GM21447 (cell line): ENCODE measurements around the gene KMT2A.
"Not testable (repeated sequence)": the region's sequence is repeated elsewhere in the genome, so short reads cannot be mapped to it uniquely, and the experiment has no call there.

Source experiments
- ATAC-seq: cut with Tn5 transposase; IDR thresholded peaks from one replicate; pipeline ENCODE4 v1.9.1; 2021; ENCODE audit not compliant: unreplicated experiment

KMT2A gene

DNA sequence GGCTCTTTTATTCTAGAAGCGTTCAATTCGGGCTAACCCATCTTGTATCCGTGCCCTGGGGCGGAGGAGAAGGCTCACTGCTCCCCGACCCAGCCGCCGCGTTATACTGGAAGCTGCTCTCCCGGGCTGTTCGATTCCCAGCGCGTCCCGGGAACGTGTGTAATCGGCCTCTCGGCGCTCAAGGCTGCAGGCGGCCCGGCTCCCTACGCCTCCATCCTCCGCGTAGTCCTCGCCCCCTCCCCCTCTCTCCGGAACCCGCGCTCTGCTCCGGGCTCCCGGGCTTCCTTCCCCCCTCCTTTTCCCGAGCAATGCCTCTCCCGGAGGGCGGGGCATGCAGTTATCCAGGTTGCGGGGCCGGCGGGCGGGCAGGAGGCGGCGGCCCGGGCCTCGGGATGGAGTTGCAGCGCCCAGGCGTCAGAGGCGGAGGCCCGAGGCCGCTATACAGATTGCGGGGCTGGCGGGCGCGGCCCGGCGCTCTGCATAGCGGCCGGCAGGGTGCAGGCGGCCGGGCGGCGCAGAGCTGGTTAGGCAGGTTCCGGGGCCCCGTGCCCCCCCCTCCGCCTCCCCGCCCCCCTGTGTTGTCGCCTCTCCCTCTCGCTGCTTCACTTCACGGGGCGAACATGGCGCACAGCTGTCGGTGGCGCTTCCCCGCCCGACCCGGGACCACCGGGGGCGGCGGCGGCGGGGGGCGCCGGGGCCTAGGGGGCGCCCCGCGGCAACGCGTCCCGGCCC is at the start of gene KMT2A:
TSS of gene KMT2A (plus strand) at position 600 of the 732 bp plus-strand sequence. CDS start at position 621, 21 bp downstream.
- peak; percentile 34 for ATAC-seq

DNA sequence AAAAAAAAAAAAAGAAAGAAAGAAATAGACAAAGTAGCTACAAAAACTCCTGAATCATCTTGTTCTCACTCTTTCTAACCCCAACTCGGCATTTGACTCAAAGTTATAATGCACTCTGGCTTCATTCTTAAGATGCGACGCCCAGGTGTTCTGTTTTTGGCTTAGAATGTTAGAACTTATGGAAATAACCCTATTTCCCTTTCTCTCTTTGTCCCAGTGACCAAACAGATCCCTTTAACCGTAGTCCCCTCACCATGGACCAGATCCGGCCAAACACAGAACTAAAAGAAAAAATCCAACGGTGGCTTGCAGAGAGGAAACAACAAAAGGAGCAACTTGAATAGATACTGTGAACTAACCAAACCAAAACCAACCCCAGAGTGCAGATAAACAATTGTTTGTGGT is 40.2 kb upstream of the KMT2A start:
- no peak for ATAC-seq

DNA sequence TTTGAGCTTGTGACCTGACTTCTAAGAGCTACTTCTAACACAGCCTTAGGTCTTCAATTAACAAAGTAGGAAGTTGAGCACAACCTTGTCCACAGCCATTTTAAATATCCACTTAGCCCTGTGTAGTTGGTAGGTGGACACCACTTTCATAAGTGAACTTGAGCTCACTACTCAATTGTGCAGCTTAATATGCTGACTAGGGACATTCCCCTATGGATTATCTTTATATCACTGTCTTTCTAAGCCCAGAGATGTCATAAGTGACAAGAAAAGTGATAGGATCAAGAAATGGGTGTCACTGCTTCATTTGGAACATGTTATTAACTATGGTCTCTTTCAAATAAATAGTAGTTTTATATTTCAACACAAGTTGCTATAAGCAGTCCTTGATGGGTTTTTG is 38.8 kb upstream of the KMT2A start:
- ATAC-seq = no peak

DNA sequence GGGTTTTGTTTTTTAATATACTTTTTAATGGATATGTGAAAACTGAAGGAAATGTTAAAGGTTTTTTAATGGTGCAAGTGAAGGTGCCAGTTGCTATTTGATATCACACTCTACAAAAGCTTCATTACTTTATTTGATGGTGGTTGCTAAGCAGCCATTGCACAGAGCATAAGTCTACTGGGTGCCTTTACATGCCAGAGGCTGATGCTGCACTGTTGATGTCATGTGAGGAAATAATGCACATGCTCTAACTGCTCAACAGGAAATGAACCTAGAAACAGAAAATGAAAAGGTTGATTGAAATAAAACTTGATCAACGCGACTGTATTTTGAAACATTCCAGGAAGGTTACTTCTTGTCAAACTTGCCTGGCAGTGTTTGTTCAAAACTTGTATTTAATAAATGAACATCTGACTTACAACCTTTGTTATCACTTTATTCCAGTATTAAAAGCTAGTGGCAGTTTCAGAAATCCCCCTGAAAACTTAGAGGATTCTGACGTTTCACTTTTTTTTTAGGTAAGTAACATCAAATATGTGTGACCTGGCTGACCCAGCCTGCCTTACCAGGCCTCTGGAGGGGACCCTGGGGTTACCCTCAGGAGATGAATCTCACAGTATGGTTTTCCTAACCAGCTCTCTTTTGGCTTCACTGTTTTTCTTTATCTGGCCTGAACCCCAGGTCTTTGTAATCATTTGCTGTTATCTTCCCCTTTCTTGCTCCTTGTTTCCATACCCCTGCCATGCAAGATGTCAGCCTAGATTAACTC is 37.3 kb upstream of the KMT2A start:
- no peak for ATAC-seq

DNA sequence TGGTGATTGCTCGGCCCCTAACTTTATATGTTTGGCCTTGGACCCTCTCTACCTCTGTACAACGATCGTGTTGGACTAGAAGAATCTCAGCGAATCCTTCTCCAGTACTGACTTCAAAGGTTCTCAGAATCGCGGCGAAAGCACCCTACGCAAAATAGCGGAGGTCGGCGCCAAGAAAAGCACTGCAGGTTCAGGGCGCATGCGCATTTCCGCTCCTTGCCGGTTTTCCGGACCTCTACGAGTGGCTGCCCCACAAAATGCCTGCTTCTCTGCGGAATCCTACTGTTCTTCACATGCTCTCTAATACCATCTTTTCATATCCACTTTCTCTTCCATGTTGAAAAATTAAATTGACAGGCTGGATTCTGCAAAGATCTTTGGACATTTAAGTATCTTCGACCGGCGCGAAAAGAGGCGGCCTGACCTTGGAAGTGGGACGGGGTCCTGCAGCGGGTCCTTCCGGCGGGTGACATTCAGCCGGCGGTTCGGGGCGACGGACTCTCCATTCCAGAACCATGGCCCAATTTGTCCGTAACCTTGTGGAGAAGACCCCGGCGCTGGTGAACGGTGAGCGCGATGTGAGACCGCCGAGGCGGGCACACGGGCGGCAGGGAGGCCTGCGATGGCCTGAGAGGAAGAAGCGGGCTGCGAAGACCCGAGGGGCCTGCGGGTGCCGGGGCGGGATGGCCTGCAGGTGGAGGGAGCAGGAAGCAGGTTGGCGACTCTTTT is 35.0 kb upstream of the KMT2A start, which contains the start of gene ATP5MG:
TSS of gene ATP5MG (plus strand) at position 456 of the 729 bp plus-strand sequence. CDS start at position 516, 60 bp downstream.
- peak; percentile 54 for ATAC-seq

DNA sequence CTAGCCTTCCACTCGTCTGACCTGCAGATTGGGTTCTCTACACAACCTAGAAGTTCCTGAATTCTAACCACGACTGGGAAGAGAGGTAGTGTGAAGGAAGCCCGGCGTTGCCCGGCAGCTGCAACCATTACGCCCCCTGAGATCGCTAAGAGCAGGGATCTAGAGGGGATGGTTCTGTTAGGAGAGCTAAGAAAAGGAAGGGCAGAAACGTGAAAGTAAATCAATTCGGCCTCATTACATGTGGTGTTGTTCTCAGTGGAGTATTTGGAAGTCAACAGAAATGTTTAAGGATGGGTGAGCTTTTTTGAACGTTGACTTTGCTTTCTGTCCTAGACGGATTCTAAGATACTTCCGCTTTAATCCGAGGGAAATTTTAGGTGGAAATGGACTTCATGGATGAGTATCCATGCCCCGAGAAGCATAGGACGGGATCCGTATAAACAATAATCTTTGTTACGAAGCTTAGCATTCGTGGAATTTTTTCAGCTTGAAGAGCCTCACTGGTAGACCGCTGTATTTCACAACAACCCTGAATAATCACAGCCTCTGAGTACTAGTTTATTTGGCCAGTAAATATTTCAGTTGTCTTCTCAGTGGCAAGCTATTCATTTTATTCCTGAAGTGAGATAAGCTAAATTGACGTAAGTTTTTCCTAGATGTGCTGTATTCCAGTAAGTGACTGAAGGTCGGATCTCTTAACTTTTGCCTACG is 34.3 kb upstream of the KMT2A start:
- ATAC-seq = no peak

DNA sequence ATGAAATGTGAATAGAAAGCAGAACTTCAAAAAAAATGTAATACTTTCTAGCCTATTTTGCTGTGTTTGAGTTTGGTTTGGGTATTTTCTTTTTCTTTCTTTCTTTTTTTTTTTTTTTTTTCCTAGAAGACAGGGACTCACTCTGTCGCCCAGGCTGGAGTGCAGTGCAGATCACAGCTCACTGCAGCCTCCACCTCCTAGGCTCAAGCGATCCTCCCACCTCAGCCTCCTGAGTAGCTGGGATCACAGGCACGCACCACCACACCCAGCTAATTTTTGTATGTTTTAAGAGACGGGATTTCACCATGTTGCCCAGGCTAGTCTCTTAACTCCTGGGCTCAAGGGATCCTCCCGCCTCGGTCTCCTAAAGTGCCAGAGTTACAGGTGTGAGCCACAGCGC is 33.7 kb upstream of the KMT2A start:
- ATAC-seq = not testable (repeated sequence)

DNA sequence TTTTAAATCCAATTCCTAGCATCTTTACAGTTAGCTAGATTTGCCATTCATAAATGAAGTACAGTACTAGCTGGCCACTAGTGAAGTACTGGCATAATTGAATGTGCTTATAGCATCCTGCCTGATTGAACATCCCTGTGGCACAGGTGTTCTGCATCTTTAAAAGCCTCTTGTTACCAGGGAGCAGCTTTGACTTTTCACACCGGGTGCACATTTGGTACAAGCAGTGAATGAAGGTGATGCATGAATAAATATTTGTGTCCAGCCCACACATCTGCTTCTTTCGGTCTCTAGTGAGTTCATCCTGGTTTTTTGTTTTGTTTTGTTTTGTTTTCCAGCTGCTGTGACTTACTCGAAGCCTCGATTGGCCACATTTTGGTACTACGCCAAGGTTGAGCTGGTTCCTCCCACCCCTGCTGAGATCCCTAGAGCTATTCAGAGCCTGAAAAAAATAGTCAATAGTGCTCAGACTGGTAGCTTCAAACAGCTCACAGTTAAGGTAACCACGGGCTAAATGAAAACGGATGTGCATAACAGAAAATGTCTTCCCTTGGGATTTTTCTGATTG is 29.6 kb upstream of the KMT2A start:
- no peak for ATAC-seq

DNA sequence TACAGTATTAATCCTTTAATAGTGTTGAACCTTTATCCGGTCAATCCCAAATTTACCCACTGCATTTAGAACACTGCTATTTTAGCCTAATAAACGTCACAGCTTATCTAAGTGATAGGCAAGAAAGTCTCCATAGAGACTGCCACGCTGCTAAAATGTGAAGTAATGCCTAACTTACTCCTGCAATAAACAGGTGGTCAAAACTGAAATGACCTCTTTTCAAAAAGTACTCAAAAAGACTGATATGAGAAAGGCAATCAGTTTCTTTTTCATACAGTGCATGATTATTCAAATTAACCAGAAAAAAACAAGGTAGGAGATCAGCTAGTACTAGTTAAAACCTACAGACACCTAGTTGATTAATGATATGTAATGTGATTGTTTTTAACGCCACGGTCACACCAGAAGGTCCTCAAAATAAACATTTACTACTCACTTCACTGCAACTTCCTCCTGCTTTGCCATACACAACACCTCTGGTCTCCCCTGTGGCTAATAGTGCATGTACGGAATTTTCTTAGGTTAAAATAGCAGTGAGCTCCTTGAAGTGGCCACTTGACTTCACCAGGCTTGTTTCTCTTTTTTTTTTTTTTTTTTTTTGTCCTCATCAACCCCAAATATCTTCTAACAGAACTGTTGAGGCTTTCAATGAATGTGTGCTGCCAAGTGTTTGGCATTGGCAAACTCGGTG is 26.1 kb upstream of the KMT2A start:
- peak; percentile 56 for ATAC-seq

DNA sequence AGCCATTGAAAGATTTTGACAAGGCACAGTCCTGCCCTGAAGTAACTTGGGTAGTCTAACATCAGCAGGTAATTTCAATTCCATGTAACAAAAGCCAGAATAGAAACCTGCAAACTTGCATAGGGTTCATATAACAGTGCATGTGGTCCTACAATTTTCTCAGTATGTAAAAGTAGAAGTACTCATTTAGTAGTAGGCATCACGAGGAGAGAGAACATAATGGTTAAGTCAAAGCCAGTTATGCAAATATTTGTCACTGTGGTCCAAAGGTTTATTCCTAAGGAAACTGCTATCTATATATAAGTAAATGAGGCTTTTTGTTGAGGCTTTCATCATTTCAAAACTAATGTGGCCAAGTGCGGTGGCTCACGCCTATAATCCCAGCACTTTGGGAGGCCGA is 24.8 kb upstream of the KMT2A start:
- no peak for ATAC-seq

DNA sequence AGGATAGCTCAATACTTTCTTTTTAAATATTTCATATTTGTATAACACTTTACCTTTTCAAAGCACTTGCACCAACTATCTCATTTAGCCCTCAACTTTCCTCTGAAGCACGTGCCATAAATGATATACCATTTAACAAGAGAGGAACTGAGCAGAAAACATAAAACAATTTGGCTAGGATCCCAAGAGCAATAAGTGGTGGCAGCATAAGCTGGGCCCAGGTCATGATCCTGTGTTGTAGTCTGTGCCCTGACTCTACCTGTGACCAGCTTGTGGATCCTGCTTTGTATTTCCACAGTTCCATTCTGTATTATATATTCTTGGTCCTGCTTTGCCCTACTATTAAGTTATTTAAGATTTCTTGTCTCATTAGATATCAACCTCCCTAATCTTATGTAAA is 23.4 kb upstream of the KMT2A start:
- no peak for ATAC-seq

DNA sequence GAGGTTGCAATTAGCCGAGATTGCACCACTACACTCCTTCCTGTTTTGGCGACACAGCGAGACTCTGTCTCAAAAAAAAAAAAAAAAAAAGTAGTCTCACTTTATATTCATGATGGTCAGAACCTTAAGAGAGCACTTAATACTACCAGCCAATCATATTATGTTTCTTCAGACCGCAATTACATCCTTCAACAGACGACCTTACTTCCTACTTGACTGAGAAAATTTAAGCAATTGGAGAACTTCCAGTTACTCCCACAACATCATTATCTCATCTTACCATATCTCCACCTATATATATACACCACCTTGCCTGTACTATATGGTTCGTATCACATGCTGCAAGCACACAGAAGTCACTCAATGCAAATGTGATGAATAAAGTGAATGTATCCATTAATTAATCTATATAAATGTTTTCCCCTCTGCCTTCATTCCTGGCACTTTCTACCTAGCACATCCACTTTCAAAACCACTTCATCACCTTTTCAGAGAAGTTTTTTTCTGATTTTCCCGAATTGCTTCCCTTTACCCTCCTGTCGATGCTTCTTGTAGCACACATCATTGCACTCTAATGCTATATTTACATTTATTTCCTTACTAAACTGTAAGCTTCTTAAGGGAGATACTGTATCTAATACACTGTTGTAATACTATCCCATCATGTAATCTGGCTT is 21.1 kb upstream of the KMT2A start:
- ATAC-seq = no peak

DNA sequence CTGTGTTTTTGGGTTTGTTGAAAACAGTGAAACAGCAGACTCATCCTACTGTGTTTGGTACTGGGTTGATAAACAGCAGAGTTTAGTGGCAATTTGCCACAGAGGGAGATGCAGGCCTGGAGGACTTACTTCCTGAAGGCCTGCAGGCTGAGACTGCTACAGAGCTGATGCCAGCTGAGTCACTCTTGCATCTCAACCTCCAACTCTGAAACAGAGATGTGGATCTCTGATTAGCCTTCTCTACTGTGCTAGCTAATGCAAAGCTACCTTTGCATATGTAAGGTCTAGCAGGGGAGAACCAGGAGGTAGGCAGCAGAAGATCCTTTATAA is 20.6 kb upstream of the KMT2A start:
- no peak for ATAC-seq

DNA sequence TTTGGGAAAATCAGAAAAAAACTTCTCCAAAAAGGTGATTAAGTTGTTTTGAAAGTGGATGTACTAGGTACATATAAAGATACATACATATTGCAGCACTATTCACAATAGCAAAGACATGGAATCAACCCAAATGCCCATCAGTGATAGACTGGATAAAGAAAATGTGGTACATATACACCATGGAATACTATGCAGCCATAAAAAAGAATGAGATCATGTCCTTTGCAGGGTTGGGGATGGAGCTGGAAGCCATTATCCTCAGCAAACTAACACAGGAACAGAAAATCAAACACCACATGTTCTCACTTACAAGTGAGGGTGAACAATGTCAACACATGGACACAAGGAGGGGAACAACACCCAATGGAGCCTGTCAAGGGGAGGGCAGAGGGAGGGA is 19.4 kb upstream of the KMT2A start:
- not testable (repeated sequence) for ATAC-seq

DNA sequence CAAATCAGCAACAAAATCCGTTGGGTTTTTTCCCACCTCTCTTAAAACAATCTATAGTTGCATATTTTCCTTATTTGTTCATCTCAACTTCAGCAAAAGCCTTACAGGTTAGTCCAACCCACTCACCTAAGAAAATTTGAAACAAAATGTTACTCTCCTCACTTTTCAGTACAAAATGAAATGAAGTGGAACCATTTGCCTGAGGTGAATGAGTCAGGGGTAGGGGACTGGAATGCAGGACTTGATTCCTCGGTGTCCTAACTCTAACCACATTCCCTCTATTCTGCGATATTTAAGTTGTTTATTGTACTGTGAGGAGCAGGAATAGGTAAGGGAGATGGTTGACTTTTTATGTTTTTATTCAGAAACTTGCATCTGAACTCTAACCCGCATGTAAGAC is 18.5 kb upstream of the KMT2A start:
- ATAC-seq = no peak

DNA sequence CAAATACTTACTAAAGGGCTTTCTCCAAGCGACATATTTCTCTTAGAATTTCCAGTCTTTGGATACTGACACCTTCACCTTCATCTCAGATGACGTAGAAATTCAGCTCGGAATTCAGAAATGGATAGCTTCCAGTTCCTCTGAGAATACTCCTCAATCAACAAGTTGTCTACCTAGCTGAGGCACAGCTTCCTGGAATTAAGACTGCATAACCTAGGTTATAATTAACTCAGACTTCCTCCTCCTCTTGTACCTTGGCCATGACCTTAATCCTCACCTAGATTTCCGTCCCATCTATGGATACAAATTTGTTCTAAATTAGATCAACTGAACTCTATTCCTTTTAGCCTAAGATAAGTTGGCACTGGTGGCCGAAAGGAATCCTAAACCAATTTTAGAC is 17.5 kb upstream of the KMT2A start:
- no peak for ATAC-seq

DNA sequence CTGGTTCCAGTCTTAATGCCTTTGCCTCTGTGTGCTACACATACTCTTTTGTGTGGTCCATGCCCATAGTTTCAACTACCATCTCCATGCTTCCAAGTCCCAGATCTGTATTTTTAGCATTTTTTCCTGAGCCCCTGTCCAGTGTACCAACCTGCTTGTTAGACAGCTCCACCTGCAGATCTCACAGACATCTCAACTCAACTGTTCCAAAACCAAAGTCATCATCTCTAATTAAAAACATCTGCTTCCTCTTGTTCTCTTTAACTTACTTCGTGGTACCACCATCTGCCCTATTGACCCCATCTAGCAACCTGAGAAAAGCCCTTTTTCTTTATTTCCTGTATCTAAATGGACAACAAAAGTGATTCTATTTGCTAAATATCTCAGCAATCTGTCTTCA is 8.6 kb upstream of the KMT2A start:
- no peak for ATAC-seq

DNA sequence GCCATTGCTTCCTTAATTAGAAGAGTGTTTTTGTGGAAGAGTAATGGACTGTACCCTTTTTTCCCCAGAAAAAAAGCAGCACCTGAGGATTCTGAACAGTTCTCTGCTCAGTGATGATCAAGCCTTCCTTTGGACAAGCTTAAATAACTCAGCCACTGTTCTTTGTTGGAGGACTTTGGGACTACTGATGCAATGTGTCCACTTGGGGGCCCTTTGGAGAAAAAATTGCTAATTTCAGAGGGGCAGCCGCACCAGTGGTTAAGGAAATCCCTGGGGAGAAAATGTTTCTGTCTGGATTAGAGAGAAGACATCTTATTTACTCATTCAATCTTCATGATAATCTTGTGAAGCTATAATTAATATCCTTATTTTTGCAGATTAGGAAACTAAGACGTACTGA is 5.3 kb upstream of the KMT2A start:
- ATAC-seq = no peak

DNA sequence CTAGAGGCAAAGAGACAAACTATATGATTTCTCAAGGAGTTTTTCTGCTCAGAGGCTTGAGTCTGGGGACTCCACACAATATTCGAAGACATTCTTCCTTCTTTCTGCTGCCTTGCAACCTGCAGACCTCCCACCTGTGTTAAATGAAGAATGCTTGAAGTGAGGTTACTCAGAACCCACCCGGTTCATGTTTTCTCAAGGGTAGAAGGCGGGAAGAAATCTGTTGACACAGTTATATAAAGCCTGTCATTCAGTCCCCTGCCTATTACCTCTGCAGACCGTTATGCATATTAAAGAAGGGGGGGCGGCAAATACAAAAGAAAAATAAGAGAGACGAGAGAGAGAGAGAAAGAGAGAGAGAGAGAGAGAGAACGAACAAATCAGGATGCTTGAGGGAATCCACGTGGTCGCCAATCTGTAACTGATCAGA is 2.2 kb upstream of the KMT2A start:
- ATAC-seq = no peak
